ENCODE results near the gene SSMEM1. TPM values are rescaled to one million over a fixed set of nuclear protein-coding genes. Genes with fewer than 3 reads are reported as not detected.

Gene SSMEM1
- total and polyA plus RNA-seq, 9 of the 15 experiments (the other 6 are each of a cell fraction or from before 2014, with no cell fraction given): 0.10 to 0.28 (median 0.18) TPM; not detected in 4

DNA sequence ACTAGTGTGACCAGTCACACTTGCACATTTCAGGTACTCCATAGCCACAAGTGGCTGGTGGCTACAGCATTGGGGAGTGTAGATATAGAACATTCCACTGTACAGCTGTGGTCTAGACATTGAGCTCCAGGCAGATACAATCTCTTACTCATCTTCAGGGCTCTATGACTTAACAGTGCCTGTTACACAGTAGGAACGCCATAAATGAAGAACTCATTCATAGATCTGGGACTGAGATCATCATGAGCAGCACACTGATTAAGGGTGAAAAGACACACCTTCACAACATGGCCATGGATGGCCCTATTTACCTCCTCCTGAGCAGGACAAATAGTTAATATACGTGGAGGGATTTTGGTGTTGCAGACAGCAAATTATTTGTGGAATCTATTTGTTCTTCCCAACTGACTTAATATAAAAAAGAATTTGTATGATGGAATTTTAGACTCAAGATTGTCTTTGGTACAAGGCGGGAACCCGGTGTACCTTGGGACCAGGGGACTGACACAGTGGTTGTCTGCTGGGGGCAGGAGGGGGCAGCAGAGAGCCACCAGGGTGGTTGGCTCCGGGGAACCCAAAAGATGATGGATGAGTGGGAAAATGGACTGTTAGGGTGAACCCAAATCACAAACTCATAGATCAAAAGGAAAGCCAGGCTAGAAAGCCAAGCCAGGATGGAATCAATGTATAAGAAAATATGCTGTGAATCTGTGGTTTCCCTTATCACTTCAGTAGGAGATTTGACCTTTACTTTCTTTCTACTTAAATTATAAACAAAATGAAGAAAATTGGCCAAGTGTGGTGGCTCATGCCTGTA lies 34.7 kb downstream of the SSMEM1 start (continued):
- TF ChIP-seq, protein P1, sequence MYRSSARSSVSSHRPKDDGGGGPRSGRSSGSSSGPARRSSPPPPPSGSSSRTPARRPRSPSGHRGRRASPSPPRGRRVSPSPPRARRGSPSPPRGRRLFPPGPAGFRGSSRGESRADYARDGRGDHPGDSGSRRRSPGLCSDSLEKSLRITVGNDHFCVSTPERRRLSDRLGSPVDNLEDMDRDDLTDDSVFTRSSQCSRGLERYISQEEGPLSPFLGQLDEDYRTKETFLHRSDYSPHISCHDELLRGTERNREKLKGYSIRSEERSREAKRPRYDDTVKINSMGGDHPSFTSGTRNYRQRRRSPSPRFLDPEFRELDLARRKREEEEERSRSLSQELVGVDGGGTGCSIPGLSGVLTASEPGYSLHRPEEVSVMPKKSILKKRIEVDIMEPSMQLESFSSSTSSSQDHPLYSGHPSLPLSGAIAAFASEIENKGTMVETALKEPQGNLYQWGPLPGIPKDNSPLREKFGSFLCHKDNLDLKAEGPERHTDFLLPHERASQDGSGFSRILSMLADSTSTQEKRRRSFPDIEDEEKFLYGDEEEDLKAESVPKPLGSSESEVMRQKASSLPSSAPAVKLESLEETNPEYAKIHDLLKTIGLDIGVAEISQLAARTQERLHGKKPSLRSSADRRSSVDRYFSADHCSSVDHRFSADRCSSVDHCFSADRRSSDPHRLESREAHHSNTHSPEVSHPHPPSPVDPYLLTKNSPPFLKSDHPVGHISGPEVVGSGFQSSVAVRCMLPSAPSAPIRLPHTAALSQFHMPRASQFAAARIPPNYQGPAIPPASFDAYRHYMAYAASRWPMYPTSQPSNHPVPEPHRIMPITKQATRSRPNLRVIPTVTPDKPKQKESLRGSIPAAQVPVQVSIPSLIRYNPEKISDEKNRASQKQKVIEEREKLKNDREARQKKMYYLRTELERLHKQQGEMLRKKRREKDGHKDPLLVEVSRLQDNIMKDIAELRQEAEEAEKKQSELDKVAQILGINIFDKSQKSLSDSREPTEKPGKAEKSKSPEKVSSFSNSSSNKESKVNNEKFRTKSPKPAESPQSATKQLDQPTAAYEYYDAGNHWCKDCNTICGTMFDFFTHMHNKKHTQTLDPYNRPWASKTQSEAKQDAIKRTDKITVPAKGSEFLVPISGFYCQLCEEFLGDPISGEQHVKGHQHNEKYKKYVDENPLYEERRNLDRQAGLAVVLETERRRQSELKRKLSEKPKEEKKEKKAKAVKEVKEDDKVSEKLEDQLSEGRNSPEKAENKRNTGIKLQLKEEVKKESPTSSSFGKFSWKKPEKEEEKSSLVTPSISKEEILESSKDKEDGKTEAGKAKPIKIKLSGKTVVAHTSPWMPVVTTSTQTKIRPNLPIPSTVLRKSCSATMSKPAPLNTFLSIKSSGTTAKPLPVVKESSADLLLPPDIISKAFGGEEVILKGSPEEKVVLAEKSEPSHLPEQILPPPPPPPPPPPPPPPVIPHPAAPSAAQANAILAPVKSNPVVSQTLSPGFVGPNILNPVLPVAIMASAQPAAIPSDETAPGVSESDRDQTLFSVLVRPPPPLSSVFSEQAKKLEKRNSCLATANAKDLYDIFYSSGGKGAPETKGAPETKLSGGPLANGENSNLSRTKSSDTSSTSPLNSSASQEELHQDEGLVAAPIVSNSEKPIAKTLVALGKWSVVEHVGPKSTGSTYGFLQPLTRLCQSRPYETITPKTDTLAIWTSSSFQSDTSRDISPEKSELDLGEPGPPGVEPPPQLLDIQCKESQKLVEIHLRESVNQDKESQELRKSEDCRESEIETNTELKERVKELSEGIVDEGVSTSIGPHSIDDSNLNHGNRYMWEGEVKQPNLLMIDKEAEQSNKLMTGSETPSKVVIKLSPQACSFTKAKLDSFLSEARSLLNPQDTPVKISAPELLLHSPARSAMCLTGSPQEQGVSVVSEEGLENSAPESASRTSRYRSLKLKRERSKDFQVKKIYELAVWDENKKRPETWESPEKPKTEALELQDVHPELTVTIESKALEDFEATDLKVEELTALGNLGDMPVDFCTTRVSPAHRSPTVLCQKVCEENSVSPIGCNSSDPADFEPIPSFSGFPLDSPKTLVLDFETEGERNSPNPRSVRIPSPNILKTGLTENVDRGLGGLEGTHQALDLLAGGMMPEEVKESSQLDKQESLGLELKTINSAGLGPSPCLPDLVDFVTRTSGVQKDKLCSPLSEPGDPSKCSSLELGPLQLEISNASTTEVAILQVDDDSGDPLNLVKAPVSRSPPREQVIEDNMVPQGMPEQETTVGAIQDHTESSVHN (IDR thresholded peaks at IDR 0.05; ENCODE audit: borderline replicate concordance in 1 of 2, low read depth in 1 of 2): peak in 1 of 2 experiments; percentile 93; a peak in 2 of 4 replicates
- no peak for TF ChIP-seq ZNF3 (CRISPR knock-in tag; IDR thresholded peaks at IDR 0.05)
- TF ChIP-seq, protein P2, sequence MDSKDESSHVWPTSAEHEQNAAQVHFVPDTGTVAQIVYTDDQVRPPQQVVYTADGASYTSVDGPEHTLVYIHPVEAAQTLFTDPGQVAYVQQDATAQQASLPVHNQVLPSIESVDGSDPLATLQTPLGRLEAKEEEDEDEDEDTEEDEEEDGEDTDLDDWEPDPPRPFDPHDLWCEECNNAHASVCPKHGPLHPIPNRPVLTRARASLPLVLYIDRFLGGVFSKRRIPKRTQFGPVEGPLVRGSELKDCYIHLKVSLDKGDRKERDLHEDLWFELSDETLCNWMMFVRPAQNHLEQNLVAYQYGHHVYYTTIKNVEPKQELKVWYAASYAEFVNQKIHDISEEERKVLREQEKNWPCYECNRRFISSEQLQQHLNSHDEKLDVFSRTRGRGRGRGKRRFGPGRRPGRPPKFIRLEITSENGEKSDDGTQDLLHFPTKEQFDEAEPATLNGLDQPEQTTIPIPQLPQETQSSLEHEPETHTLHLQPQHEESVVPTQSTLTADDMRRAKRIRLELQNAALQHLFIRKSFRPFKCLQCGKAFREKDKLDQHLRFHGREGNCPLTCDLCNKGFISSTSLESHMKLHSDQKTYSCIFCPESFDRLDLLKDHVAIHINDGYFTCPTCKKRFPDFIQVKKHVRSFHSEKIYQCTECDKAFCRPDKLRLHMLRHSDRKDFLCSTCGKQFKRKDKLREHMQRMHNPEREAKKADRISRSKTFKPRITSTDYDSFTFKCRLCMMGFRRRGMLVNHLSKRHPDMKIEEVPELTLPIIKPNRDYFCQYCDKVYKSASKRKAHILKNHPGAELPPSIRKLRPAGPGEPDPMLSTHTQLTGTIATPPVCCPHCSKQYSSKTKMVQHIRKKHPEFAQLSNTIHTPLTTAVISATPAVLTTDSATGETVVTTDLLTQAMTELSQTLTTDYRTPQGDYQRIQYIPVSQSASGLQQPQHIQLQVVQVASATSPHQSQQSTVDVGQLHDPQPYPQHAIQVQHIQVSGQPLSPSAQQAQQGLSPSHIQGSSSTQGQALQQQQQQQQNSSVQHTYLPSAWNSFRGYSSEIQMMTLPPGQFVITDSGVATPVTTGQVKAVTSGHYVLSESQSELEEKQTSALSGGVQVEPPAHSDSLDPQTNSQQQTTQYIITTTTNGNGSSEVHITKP (IDR thresholded peaks at IDR 0.05; ENCODE audit: partially characterized antibody): peak; percentile 74
- no peak for TF ChIP-seq NR1H2 (CRISPR knock-in tag; IDR thresholded peaks at IDR 0.05)
- TF ChIP-seq, protein P3, sequence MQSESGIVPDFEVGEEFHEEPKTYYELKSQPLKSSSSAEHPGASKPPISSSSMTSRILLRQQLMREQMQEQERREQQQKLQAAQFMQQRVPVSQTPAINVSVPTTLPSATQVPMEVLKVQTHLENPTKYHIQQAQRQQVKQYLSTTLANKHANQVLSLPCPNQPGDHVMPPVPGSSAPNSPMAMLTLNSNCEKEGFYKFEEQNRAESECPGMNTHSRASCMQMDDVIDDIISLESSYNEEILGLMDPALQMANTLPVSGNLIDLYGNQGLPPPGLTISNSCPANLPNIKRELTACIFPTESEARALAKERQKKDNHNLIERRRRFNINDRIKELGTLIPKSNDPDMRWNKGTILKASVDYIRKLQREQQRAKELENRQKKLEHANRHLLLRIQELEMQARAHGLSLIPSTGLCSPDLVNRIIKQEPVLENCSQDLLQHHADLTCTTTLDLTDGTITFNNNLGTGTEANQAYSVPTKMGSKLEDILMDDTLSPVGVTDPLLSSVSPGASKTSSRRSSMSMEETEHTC (IDR thresholded peaks at IDR 0.05): no peak
- TF ChIP-seq, protein P4, sequence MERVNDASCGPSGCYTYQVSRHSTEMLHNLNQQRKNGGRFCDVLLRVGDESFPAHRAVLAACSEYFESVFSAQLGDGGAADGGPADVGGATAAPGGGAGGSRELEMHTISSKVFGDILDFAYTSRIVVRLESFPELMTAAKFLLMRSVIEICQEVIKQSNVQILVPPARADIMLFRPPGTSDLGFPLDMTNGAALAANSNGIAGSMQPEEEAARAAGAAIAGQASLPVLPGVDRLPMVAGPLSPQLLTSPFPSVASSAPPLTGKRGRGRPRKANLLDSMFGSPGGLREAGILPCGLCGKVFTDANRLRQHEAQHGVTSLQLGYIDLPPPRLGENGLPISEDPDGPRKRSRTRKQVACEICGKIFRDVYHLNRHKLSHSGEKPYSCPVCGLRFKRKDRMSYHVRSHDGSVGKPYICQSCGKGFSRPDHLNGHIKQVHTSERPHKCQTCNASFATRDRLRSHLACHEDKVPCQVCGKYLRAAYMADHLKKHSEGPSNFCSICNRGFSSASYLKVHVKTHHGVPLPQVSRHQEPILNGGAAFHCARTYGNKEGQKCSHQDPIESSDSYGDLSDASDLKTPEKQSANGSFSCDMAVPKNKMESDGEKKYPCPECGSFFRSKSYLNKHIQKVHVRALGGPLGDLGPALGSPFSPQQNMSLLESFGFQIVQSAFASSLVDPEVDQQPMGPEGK (CRISPR knock-in tag; IDR thresholded peaks at IDR 0.05; ENCODE audit: borderline replicate concordance): no peak
